H54 (cell line): ENCODE measurements around the gene BMS1.
"Not testable (repeated sequence)": the region's sequence is repeated elsewhere in the genome, so short reads cannot be mapped to it uniquely, and the experiment has no call there.

Experiments
- DNase-seq: peaks from one replicate; pipeline ENCODE4 v3.0.0; 2011; ENCODE audit warnings: low spot score, mixed read lengths; ENCODE audit not compliant: insufficient read length
- FAIRE-seq: peaks from 3 replicates; lab custom pipeline; 2011; peaks lifted over from hg19 to GRCh38; lab: Jason Lieb, UNC
- POLR2A ChIP-seq: IDR thresholded peaks from 2 replicates; pipeline ENCODE4 v1.6.1; 2011; ENCODE audit warnings: low read depth, mild to moderate bottlenecking, low read length

Gene BMS1

DNA sequence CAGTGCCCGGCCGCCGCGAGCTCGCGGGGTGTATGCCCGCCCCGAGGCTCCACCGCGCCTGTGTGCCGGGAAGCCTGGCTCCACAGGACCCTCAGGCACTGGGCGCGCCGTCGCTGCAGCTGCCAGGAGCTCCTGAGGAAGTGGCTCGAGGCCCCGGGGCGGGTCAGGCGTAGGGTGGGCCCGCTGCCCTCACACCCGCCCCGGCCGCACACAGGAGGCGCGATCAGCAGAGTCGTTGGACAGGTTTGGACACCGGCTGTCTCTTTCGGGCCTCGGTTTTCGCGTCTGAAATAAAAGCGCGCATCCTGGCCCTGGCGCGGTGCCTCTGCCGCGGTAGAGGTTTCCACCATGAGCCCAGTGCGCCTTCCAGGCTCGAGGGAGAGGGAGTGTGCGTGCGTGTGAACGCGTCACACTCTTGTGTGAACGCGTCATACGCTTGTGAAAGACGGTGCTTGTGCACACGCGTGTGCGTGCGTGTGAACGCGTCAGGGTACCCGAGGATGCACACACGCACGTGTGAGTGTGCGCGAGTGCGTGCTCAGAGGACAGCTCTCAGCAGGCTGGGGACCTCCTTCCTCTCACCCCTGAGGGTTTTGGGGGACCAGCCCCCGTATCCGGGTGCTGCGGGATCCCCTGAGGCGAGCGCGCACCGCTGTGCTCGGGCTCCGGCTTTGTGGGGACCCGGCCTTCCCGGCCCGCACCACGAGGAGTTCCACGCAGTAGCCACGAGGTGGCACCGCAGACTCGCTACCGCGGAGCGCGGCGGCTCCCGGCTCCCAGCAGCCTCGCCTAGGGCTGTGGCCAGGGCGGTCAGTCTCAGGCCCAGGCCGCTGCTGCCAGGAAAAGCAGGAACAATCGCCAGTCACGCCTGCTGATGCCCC, 83.8 kb downstream of the BMS1 start:
- FAIRE-seq (no peak), DNase-seq (peak; percentile 55)
- TF ChIP-seq POLR2A, result no peak

DNA sequence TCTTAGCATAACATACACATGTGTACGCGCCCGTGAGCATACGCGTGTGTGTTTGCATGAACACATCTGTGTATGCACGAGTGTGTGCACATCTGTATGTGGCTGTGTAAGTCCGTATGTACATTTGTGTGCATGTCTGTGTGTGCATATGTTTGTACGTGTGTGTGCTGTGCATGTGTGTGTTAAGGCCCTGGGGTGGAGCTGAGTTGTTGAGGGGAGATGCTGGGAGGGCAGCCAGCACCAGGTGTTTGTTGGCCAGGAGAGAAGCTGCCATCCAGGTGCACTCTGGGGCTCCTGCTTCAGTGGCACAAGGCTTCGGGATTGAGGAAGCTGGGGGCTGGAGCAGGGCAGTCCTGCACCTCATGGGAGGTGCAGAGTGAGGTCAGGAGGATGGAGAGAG, 85.0 kb downstream of the BMS1 start:
- DNase-seq (no peak), FAIRE-seq (no peak)
- no peak for TF ChIP-seq POLR2A

DNA sequence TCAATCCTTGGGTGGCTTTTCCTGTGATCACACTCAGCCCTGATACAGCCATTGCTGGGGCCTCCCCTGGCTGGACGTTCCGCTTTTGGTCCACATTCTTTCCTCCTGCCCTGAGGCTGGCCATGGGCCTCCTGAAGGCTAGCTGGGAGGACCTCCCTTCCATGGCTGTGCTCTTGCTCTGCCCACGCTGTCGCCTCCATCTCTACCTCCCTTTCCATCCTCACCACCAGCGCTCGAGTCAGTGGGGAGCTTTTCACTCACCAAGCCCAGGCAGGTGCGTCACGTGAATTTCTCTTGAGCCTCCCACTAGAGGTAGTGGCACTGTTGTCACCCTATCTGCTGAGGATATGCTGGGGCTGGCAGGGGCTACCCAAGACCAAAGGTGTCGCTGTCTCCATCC, 85.9 kb downstream of the BMS1 start:
- TF ChIP-seq POLR2A, result no peak
- DNase-seq, result no peak
- FAIRE-seq, result no peak

DNA sequence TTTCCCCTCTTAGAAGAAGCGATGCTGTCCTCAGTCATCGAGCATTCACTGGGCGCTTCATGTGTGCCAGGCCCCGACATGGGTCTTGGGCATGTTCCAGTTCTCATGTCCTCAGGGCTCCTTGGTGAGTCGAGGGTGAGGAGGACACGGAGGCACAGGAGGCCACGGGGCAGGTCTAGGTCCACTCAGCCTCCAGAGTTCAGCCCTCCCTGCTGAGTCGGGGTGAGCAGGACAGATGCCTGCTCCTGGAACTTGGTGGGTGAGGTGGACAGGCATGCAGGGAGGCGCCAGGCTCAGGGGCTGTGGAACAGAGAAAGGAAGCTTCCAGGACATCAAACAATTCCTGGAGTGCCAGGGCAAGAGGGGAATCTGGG, 87.4 kb downstream of the BMS1 start:
- DNase-seq (no peak), FAIRE-seq (no peak)
- TF ChIP-seq POLR2A, result no peak

DNA sequence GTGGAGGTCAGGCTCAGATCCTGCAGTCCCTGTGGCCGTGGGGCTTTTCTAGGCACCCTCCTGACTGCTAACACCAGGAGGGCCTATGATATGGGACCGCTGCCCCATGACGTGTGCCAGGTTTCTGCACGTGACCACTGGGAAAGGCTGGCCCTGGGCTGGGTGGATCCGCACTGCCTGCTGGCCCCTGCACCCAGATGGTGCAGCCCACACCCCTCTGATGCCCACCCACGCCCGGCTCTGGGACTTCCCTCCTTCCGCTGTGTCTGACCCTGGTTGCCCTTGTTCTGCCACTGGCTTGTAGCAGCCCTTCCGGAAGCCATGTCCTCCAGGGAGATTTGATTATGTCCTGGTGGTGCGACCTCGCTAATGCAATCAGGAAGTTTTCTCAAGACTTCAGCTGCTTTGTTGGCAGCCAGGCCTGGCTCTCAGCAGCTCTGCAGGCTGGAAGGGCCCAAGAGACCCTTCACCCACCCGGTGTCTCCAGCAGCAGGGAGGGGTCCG, 88.6 kb downstream of the BMS1 start:
- not testable (repeated sequence) for FAIRE-seq, DNase-seq

DNA sequence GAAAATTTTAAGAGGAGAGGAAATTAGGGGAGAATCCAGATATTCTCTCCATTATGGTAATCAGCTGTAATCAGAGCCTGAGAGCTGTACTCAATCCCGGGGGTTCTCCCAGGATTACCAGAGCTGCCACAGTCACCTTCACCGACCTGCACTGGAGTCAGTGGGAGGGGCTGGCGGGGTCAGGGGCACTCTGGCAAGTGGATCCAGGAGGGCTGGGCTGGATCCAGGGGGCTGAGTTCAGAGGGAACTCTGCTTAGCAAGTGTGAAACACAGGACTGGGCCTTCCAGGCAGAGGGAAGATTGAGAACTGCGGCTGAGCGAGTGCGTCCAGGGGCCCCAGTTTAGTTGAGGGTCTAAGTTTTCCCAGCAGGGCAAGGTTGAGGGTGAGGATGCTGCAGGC, 89.2 kb downstream of the BMS1 start:
- TF ChIP-seq POLR2A, result no peak
- DNase-seq, result no peak
- no peak for FAIRE-seq

DNA sequence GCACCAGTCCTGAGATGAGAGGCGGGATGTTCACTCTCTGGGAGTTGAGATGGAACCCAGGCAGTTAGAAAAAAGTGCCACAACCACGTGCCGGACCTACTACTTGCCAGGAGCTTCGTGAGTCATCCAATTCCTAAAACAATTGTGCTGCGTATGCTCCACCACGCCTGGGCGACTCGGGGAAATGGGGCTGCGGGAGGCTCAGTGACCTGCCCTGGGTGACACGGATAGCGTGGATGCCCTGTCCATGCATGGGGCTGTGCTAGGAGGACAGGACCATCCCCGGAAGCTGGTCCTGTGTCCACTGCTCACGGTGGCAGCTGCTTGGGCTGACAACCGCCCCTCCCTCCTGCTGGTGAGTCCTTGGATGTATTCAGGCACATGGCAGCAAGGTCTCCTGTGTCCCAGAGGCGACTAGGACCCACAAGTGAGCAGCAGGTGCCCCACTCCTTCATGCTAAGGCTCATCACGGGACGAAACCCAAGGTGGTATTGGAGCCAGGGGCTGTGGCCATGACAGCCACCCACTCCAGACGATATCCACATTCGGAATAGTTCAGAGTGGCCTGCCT, 90.4 kb downstream of the BMS1 start:
- TF ChIP-seq POLR2A, result no peak
- FAIRE-seq (no peak), DNase-seq (no peak)

DNA sequence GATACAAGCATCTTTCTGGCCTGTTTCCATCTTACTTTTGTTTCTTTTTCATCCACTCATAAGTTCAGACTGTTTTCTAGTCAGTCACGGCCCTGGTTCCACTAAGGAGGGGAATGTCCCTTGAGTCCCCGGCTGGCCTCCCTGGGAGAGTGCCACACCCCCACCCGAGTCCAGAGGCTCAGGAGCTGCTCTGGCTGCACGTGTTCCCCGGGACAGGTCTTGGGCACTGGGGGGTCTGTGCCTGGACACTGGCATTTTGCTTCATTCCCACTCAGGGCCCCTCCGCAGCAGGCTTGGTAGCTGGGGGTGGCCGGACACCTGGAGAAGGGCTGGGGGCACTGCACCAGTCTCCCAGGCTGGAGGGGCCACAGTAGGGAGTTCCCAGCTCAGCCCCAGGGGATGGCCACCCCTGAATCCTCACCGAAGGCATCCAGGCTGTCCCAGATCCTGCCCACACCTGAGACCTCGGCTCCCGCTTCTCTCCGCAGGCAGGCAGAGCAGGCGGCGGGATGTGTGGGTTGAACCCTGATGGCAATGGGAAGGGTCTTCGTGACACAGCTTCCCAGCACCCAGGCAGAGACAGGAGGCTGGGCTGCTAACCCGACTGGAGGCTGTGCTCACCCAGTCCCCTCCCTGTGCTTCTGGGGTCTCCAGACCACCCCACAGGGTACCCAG, 92.3 kb downstream of the BMS1 start:
- no peak for TF ChIP-seq POLR2A
- DNase-seq, result no peak
- no peak for FAIRE-seq

DNA sequence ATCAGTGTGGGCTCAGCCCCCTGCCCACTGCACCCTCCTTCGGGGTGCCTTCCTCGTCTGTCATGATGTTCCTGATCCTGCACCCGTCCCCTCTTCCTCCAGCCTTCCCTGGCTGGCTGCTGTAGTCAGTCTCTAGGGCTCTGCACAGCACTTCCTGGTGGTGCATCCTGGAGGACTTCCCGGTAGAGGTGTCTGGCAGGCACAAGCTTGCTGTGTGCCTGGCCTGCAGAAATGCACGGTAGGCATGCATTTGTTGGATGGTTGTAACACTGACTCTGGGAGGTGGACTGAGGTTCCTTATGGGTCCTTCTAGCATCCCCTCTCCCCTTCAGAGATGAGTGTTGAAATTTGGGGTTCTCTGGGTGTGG, 92.8 kb downstream of the BMS1 start:
- DNase-seq (no peak), FAIRE-seq (no peak)
- TF ChIP-seq POLR2A, result no peak

DNA sequence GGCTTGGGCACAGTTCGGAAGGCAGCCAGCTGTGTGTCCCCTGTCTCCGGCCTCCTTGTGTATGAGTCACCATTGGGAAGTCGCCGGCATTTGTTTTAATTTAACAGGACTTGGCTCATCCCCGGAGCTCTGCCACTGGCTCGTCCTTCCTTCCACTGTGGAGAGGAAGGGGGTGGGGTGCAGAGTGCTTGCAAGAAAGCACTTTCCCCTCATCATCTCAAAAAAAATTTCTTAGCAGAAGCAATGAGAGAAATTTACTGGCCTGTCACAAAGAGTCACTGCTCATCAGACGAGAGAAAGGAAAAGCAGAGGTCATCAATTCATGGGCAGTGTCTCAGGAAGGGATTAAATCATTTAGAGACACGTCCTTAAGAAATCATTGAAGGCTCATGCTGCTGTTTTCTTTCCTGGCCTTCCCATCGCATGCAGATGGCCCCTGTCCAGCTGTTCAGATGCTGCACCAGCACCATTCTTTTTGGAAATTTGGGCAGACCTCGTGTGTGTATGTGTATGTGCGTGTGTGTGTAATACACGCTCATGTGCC, 93.3 kb downstream of the BMS1 start:
- DNase-seq, result peak; percentile 19
- TF ChIP-seq POLR2A, result no peak

DNA sequence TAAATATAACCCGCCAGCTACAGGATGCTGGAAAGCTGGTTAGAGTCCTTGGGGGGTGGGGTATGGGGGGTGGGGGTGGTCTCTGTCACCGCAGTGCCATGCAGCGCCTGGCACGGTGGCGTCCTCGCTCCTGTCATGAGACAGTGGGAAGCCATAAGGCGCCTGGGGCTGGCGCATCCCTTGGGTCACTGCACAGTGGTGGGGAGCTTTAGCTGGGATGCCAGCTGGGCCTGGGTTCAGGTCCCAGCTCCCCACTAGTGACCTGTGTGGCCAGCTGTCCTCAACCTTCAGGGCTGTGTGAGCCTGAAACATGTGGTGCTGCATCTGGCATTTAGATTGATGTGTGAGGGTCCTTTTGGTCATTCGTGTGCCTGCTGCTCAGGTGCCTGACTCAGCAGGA, 93.9 kb downstream of the BMS1 start:
- DNase-seq (no peak), FAIRE-seq (no peak)
- TF ChIP-seq POLR2A, result no peak

More for the DNA sequence above, 93.3 kb downstream of the BMS1 start:
- no peak for FAIRE-seq

DNA sequence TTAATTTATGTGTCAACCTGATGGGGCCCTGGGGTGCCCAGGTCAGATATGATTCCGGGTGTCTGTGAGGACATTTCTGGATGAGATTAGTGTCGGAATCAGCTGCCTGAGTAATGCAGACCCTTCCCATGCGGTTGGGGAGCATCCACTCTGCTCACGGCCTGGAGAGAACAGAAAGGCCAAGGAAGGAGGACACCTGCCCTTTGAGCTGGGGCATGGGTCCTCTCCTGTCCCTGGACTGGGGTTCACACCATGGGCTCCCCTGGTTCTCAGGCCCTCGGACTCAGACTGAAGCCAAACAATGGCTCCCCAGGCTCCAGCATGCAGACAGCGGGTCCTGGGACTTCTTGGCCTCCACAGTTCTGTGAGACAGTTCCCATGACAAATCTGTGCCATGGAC, 94.3 kb downstream of the BMS1 start:
- TF ChIP-seq POLR2A, result no peak
- FAIRE-seq, result no peak

DNA sequence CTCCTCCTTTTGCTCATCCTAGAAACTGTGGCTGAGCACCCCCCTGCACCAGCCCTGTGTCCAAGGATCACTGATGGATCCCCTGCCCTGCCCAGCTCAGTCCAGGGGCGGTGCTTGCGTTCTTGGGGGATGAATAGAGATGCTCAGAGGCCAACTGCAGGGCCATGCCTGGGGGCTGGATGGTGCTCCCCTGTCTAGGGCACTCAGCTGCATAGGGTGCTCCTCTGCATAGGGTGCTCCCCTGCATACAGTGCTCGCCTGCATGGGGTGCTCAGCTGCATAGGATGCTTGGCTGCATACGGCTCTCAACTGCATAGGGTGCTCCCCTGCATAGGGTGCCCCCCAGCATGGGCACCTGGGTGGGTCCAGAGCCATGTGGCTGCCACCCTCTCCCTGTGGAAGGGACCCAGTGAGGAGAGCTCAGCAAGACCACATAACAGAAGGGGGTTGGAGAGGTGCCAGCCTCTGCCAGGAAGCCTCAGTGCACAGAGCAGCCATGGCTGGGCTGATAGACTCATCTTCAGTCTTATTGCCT, 95.0 kb downstream of the BMS1 start:
- no peak for FAIRE-seq
- DNase-seq, result no peak
- TF ChIP-seq POLR2A, result no peak

More for the DNA sequence above, 94.3 kb downstream of the BMS1 start:
- no peak for DNase-seq
